GM18499 (cell line): ENCODE measurements around the gene TPCN2.
"Not testable (repeated sequence)": the region's sequence is repeated elsewhere in the genome, so short reads cannot be mapped to it uniquely, and the experiment has no call there.

ENCODE experiments used
- ATAC-seq: cut with Tn5 transposase; IDR thresholded peaks from one replicate; pipeline ENCODE4 v1.9.1; 2021; ENCODE audit warnings: moderate number of reproducible peaks; ENCODE audit not compliant: insufficient read depth, unreplicated experiment

Gene TPCN2

DNA sequence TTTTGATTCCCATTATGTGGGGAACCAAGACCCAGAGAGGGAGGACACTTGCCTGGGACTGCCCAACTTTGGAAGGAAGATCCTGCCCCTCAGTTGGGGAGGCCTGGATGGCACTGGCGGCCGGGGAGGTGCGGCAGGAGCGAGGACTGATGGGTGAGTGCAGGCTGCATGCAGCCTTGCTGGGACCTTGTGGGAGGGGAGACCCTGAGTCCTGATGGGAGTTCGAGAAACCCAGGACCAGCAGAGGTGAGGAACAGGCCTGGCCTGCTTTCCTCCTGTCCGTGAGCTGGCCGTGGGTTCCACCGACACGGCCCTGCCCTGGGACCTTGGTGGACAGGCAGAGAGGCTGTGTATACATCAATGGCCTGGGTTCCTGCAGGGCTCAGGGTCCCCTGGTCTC, 87.7 kb downstream of the TPCN2 start:
- ATAC-seq = no peak

DNA sequence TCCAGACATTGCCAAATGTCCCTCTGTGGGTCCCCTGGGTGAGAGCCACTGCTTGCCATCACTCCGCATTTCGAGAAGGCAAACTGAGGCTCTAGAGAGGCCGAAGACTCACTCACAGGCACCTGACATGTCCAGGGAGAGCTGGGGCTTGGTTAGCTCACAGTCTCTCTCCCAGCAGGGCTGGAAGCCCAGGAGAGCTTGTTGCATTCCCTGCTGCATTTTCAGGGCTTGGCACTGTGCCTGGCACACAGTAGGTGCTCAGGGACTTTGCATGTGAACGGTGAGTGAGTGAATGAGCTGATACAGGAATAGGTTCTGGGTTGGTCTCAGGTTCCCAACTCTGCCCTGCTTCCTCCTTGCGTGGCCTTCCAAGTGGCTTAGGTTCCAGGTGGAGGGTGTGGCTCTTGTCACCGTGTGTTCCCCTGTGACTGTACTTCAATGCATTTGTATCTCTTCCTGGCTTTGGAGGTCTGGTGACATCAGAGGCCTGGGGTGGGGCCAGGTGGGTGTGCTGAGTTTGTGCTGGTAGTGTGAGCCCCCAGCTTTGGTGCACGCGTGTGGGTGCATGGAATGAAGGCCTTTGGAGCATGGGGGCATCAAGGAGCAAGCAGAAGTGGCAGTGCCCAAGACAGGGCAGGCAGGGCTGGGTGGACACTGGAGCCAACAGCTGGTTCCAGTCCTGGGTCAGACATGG, 88.6 kb downstream of the TPCN2 start:
- ATAC-seq = no peak

DNA sequence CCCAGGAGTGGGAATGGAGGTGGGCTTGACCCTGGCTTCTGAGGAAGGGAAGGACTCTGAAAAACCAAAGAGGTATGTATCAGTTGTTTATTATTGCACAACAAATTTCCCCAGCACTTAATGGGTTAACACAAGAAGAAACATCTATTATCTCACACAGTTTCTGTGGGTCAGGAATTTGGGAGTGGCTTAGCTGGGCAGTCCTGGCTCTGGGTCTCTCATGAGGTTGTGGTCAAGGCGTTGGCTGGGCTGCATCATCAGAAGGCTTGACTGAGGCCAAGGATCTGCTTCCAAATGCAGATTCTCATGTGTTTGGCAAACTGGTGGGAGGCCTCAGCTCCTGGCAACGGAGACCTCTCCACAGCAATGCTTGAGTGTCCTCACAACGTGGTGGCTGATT, 89.5 kb downstream of the TPCN2 start:
- no peak for ATAC-seq

GRCh38 chr11:69140161-69140560, 91.4 kb downstream of the TPCN2 start:
- ATAC-seq = not testable (repeated sequence)

- no peak for ATAC-seq
These were observed 91.9 kb downstream of the TPCN2 start for GRCh38 chr11:69140635-69141034.

DNA sequence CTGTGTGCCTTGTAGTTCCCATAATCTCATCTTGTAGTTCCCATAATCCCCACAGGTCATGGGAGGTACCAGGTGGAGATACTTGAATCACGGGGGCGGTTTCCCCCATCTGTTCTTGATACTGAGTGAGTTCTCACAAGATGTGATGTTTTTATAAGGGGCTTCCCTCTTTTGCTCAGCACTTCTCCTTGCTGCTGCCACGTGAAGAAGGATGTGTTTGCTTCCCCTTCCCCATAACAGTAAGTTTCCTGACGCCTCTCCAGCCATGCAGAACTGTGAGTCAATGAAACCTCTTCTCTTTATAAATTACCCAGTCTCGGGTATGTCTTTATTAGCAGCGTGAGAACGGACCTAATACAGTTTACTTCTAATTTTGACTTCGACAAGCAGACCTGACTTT, 93.0 kb downstream of the TPCN2 start:
- ATAC-seq = no peak

DNA sequence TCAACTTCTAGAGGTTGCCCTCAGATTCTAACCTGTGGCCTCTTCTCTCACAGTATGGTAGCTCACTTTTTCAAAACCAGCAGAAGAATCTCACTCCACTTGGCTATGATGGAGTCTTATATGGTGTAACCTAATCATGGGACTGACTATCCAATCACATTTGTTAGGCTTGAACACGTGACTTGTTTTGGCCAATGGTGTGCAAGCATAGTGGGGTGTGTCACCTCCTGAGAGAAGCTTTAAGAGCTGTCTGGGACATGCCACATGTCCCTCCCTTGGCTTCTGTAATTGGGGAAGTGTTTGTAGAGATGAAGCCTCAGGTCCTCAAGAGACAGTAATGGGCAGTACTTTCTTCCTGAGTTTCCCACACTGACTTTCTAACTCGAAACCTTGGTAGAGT, 94.2 kb downstream of the TPCN2 start:
- ATAC-seq = no peak

- ATAC-seq = no peak
These were observed 95.8 kb downstream of the TPCN2 start for GRCh38 chr11:69144316-69145049.

DNA sequence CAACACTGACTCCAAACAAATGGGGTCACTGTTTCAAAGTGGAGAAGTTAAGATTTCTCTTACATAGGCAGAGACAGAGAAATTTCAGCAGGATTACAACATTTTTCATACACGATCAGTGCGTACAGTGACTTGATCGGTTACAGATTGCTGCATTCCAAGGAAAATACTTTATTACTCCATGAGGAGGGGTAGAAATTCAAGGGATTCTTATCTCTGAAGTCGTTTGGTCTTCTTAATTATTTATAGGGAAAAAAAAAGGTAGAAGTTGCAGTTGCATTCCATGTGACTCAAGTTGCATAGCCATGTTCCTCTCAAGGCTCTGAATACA, 96.3 kb downstream of the TPCN2 start:
- ATAC-seq = no peak

GRCh38 chr11:69148377-69148762, 99.6 kb downstream of the TPCN2 start:
- no peak for ATAC-seq

GRCh38 chr11:69148806-69149205, 100.1 kb downstream of the TPCN2 start:
- no peak for ATAC-seq

GRCh38 chr11:69149338-69150045, 100.8 kb downstream of the TPCN2 start:
- not testable (repeated sequence) for ATAC-seq

DNA sequence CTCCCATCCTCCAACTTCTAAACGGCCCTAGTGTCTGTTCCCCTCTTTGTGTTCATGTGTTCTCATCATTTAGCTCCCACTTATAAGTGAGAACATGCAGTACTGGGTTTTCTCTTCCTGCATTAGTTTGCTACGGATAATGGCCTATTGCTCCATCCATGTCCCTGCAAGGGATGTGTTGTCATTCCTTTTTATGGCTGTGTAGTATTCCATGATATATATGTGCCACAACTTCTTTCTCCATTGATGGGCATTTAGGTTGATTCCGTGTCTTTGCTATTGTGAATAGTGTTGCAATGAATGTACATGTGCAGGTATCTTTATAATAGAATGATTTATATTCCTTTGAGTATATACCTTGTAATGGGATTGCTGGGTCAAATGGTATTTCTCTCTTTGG, 101.4 kb downstream of the TPCN2 start:
- no peak for ATAC-seq

- ATAC-seq = no peak
These were observed 103.1 kb downstream of the TPCN2 start for GRCh38 chr11:69151836-69152235.

GRCh38 chr11:69152733-69153421, 104.1 kb downstream of the TPCN2 start:
- no peak for ATAC-seq

DNA sequence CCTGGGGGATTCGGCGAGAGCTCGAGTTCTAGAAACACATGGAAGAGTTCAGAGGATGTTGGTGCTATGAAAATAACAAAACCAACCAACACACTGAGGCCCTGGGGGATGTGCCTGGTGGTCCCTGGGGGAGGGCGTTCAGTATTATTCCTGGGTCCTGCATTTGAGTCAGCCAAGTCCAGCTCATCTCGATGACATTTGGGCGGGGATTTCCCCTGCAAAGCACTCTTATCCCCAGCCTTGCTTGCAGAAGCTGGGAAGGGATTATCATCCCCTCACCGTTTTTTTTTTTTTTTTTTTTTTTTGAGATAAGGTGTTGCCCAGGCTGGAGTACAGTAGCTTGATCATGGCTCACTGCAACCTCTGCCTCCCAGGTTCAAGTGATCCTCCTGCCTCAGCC, 104.9 kb downstream of the TPCN2 start:
- no peak for ATAC-seq

DNA sequence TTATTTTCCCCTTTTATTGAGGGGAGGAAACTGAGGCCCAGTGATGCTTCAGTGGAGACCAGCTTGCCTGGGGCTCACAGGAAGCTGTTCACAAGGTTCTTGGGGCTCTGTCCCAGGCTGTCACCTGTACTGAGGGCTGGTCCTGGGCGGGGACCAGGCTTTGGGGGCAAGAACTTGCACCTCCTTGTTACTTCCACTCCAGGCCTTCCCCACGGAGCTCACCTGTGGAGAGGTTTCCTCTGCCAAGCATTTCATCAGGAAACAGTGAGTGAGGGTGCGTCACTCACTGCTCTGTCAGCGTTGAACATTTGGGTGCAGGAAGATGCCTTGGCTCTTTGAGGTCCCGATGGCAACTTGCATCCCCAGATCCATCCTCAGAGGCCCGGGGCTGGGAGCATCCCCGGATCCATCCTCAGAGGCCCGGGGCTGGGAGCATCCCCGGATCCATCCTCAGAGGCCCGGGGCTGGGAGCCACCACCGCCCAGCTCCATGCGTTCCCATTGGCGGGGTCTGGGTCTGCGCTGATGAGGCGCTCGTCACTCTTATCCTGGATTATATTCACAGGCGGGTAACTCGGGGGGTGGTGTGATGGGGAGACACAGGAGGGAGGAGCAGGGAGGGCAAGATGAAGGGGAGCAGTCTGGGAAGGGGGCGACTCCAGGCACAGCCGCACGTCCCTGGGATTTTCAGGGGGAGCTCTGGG, 105.6 kb downstream of the TPCN2 start:
- ATAC-seq = no peak

- ATAC-seq = no peak
These were observed 106.2 kb downstream of the TPCN2 start for GRCh38 chr11:69154938-69155301.

DNA sequence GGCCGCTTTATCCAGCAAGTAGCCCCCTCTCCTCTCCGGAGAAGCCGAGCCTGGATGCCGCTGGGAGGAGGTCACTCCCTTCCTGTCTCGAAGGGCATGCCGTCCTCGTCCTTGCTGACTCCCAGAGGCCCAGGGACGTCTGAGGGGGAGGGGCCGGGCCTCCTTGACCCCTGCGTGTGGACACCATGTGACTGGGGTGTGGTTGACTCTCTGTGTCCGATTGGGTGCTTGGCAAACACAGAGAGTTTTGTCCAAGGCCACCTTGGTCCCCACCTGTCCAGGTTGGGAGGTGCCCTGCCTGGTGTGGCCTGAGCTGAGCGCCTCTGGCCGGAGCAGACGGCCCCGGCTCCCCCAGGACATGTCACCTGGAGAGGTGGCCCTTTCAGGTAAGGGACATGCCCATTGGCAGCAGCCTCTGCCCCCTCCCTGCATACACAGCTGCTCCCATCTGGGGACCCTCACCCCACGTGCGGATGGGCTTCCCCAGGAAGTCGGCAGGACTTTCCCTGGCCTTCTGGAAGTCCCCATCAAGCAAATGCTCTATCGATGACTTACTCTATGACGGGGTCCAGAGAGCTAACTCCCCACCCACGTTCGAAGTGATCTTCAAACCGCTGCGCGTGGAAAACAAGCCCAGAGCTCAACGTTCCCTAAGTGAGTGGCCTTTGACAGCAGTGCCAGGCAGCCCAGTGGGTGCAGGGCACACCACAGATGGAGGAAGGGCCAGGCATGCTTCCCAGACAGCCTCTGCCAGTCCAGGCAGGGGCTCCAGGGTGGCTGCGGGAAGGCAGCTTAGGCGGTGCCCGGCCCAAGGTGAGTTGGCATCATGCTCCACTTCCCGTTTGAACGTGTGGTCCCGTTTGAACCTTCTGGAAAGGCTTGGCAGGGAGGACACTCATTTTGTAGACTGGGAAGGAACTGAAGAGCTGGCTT, 106.8 kb downstream of the TPCN2 start, which contains the start of gene SMIM38:
Gene SMIM38 (plus strand): TSS at position 634 of the 933 bp plus-strand sequence. CDS start 1,912 bp downstream, outside the sequence.
- ATAC-seq = no peak
